Thyroid gland (tissue), 4 donors: ENCODE measurements around the gene GRAMD4.

ENCODE experiments used
- CTCF ChIP-seq, 6 experiments: fragments of 200-600 bp in 3 of 6; fragments of 450-650 bp in 3 of 6; sonication (generic) in 3 of 6; IDR thresholded peaks; one replicate each; pipeline ENCODE4 v1.5.1; 2016 to 2019; ENCODE audit warnings: antibody characterized with exemption in 6 of 6, mild to moderate bottlenecking in 2 of 6, inconsistent platforms in 1 of 6, moderate library complexity in 1 of 6
- POLR2A ChIP-seq, 2 donors: fragments of 450-650 bp; IDR thresholded peaks; one replicate each; pipeline ENCODE4 v1.6.1; 2017; ENCODE audit warnings: antibody characterized with exemption in 2 of 2, mild to moderate bottlenecking in 2 of 2, moderate library complexity in 1 of 2

- TF ChIP-seq POLR2A (IDR thresholded peaks at IDR 0.05) (no peak), CTCF (IDR thresholded peaks at IDR 0.05) (no peak)
These were observed 10.9 kb downstream of the GRAMD4 start for GRCh38 chr22:46631113-46631512.
